ENCODE data around the gene PCDHB7. TPM values are rescaled to one million over a fixed set of nuclear protein-coding genes. Genes with fewer than 3 reads are reported as not detected.
"Not testable (repeated sequence)": the region's sequence is repeated elsewhere in the genome, so short reads cannot be mapped to it uniquely, and the experiment has no call there.

PCDHB7 gene
- total and polyA plus RNA-seq, 7 donors, result 0.08 to 0.59 (median 0.19) TPM

DNA sequence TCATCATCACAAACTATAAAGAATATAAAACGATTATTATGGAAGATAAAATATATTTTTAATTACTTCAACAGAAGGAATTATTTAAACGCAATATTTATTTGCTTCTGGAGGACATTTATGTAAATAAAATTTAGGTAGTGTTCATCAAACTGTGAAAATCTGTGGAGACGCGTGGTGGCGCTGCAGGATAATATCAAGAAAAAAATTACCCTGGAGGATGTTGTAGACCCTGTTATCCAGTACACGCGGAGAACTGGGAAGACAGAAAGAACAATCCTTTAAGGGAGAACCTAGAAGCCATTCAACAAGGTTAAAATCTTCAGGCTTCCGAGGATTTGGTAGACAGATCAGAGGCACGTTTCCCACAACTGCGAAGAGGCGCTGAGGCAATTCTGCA, 36.0 kb downstream of the PCDHB7 start, which contains the start of gene PCDHB12:
Gene PCDHB12, plus strand, starts transcription at position 242 of the 400 bp plus-strand sequence. CDS start 189 bp downstream, outside the sequence.
- WGBS, 3 donors, result 17 to 21% (median 18%) methylated on average over 11 of the region's 11 CpGs
- no peaks in the 10 kb centered on the region for H3K4me1 ChIP-seq
- peaks cover 0 to 34% (median 6%) of the 10 kb centered on the region in 3 donors for H3K27me3 ChIP-seq (ENCODE audit: insufficient read depth in 3 of 3, low read length in 2 of 3)
- no peak within 1 kb of the TSS for H3K27ac ChIP-seq
- H3K9me3 ChIP-seq, result peaks cover 3% of the 10 kb centered on the region
- H3K36me3 ChIP-seq (ENCODE audit: insufficient read depth in 1 of 2, low read depth in 1 of 2), result no peaks in the 10 kb centered on the region
- peak within 1 kb of the TSS; percentile 26 for H3K4me3 ChIP-seq
- intact Hi-C loops (cut with DNase I), result no loop called here
- ATAC-seq (no peak), DNase-seq (no peak)
- TF ChIP-seq, protein P1, sequence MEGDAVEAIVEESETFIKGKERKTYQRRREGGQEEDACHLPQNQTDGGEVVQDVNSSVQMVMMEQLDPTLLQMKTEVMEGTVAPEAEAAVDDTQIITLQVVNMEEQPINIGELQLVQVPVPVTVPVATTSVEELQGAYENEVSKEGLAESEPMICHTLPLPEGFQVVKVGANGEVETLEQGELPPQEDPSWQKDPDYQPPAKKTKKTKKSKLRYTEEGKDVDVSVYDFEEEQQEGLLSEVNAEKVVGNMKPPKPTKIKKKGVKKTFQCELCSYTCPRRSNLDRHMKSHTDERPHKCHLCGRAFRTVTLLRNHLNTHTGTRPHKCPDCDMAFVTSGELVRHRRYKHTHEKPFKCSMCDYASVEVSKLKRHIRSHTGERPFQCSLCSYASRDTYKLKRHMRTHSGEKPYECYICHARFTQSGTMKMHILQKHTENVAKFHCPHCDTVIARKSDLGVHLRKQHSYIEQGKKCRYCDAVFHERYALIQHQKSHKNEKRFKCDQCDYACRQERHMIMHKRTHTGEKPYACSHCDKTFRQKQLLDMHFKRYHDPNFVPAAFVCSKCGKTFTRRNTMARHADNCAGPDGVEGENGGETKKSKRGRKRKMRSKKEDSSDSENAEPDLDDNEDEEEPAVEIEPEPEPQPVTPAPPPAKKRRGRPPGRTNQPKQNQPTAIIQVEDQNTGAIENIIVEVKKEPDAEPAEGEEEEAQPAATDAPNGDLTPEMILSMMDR (IDR thresholded peaks at IDR 0.05), result peak; percentile 8

DNA sequence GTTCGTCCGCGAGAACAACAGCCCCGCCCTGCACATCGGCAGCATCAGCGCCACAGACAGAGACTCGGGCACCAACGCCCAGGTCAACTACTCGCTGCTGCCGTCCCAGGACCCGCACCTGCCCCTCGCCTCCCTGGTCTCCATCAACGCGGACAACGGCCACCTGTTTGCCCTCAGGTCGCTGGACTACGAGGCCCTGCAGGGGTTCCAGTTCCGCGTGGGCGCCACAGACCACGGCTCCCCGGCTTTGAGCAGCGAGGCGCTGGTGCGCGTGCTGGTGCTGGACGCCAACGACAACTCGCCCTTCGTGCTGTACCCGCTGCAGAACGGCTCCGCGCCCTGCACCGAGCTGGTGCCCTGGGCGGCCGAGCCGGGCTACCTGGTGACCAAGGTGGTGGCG, 37.8 kb downstream of the PCDHB7 start:
- H3K9me3 ChIP-seq; DNase-seq; intact Hi-C loops (cut with DNase I); ATAC-seq; H3K4me1 ChIP-seq; H3K36me3 ChIP-seq (ENCODE audit: insufficient read depth in 1 of 2, low read depth in 1 of 2); H3K27ac ChIP-seq; H3K4me3 ChIP-seq: not testable (repeated sequence)
- peaks cover 0 to 34% (median 6%) of the 10 kb centered on the region in 3 donors for H3K27me3 ChIP-seq (ENCODE audit: insufficient read depth in 3 of 3, low read length in 2 of 3)
- 31 to 37% (median 36%) methylated on average over 28 to 39 of the region's 39 CpGs for WGBS, 3 donors

DNA sequence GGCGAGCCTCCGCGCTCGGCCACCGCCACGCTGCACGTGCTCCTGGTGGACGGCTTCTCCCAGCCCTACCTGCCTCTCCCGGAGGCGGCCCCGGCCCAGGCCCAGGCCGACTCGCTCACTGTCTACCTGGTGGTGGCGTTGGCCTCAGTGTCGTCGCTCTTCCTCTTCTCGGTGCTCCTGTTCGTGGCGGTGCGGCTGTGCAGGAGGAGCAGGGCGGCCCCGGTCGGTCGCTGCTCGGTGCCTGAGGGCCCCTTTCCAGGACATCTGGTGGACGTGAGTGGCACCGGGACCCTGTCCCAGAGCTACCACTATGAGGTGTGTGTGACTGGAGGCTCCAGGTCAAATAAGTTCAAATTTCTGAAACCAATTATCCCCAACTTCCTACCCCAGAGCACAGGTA, 38.4 kb downstream of the PCDHB7 start:
- WGBS, 3 donors, result 28 to 36% (median 29%) methylated on average over 19 to 22 of the region's 27 CpGs
- ATAC-seq; H3K4me3 ChIP-seq; intact Hi-C loops (cut with DNase I); H3K4me1 ChIP-seq; H3K9me3 ChIP-seq; DNase-seq; H3K36me3 ChIP-seq (ENCODE audit: insufficient read depth in 1 of 2, low read depth in 1 of 2); H3K27ac ChIP-seq: not testable (repeated sequence)
- peaks cover 0 to 34% (median 6%) of the 10 kb centered on the region in 3 donors for H3K27me3 ChIP-seq (ENCODE audit: insufficient read depth in 3 of 3, low read length in 2 of 3)

DNA sequence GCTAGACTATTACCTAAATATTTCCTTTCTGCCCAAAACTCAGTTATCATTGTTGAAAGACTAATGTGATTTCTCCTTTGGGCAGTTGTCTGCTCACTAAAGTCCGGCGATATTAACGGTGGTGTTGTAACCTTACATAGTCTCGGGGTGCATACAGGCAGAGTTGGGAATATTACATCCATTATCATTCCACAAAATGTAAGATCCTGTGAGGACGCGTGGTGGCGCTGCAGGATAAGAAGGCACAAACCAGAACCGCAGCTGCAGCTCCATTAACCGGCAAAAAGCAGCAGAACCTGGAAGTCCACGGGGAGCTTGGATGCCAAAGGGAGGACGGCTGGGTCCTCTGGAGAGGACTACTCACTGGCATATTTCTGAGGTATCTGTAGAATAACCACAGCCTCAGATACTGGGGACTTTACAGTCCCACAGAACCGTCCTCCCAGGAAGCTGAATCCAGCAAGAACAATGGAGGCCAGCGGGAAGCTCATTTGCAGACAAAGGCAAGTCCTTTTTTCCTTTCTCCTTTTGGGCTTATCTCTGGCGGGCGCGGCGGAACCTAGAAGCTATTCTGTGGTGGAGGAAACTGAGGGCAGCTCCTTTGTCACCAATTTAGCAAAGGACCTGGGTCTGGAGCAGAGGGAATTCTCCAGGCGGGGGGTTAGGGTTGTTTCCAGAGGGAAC, 41.4 kb downstream of the PCDHB7 start, which contains the start of gene PCDHB13:
Gene PCDHB13, plus strand, starts transcription at position 264 of the 684 bp plus-strand sequence. Its CDS starts 205 bp downstream, at position 469.
- WGBS, 3 donors, result 9 to 13% (median 9%) methylated on average over 11 to 13 of the region's 18 CpGs
- intact Hi-C loops (cut with DNase I), result not testable (repeated sequence)

DNA sequence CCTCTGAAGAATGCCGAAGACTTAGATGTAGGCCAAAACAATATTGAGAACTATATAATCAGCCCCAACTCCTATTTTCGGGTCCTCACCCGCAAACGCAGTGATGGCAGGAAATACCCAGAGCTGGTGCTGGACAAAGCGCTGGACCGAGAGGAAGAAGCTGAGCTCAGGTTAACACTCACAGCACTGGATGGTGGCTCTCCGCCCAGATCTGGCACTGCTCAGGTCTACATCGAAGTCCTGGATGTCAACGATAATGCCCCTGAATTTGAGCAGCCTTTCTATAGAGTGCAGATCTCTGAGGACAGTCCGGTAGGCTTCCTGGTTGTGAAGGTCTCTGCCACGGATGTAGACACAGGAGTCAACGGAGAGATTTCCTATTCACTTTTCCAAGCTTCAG, 42.1 kb downstream of the PCDHB7 start:
- DNase-seq; H3K27ac ChIP-seq; H3K9me3 ChIP-seq; H3K4me1 ChIP-seq; H3K4me3 ChIP-seq; H3K36me3 ChIP-seq (ENCODE audit: insufficient read depth in 1 of 2, low read depth in 1 of 2); intact Hi-C loops (cut with DNase I); ATAC-seq: not testable (repeated sequence)
- WGBS, 3 donors, result 54 to 65% (median 56%) methylated on average over 10 of the region's 12 CpGs
- peaks cover 0 to 18% (median 2%) of the 10 kb centered on the region in 3 donors for H3K27me3 ChIP-seq (ENCODE audit: insufficient read depth in 3 of 3, low read length in 2 of 3)

More for the DNA sequence above, 41.4 kb downstream of the PCDHB7 start, which contains the start of gene PCDHB13:
- H3K36me3 ChIP-seq (ENCODE audit: insufficient read depth in 1 of 2, low read depth in 1 of 2); H3K4me1 ChIP-seq; H3K27ac ChIP-seq; H3K9me3 ChIP-seq: not testable (repeated sequence)
- ATAC-seq (peak in 2 of 4 donors; percentile 36 to 68), DNase-seq (peak in 1 of 2 donors; percentile 45)
- Histone ChIP-seq H3K4me3 (peak within 1 kb of the TSS; percentile 32), H3K27me3 (ENCODE audit: insufficient read depth in 3 of 3, low read length in 2 of 3) (peaks cover 0 to 20% (median 4%) of the 10 kb centered on the region in 3 donors)

DNA sequence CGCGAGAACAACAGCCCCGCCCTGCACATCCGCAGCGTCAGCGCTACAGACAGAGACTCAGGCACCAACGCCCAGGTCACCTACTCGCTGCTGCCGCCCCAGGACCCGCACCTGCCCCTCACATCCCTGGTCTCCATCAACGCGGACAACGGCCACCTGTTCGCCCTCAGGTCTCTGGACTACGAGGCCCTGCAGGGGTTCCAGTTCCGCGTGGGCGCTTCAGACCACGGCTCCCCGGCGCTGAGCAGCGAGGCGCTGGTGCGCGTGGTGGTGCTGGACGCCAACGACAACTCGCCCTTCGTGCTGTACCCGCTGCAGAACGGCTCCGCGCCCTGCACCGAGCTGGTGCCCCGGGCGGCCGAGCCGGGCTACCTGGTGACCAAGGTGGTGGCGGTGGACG, 43.1 kb downstream of the PCDHB7 start:
- intact Hi-C loops (cut with DNase I); H3K4me1 ChIP-seq; ATAC-seq; H3K36me3 ChIP-seq (ENCODE audit: insufficient read depth in 1 of 2, low read depth in 1 of 2); DNase-seq; H3K9me3 ChIP-seq; H3K27ac ChIP-seq; H3K4me3 ChIP-seq: not testable (repeated sequence)
- 32 to 40% (median 35%) methylated on average over 26 to 34 of the region's 40 CpGs for WGBS, 3 donors
- H3K27me3 ChIP-seq (ENCODE audit: insufficient read depth in 3 of 3, low read length in 2 of 3), result peaks cover 0 to 22% (median 0%) of the 10 kb centered on the region in 3 donors

DNA sequence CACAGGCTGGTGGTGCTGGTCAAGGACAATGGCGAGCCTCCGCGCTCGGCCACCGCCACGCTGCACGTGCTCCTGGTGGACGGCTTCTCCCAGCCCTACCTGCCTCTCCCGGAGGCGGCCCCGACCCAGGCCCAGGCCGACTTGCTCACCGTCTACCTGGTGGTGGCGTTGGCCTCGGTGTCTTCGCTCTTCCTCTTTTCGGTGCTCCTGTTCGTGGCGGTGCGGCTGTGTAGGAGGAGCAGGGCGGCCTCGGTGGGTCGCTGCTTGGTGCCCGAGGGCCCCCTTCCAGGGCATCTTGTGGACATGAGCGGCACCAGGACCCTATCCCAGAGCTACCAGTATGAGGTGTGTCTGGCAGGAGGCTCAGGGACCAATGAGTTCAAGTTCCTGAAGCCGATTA, 43.6 kb downstream of the PCDHB7 start:
- DNase-seq; intact Hi-C loops (cut with DNase I); ATAC-seq; H3K27ac ChIP-seq; H3K36me3 ChIP-seq (ENCODE audit: insufficient read depth in 1 of 2, low read depth in 1 of 2); H3K4me3 ChIP-seq; H3K4me1 ChIP-seq; H3K9me3 ChIP-seq: not testable (repeated sequence)
- WGBS, 3 donors, result 31 to 36% (median 34%) methylated on average over 8 to 19 of the region's 26 CpGs
- H3K27me3 ChIP-seq (ENCODE audit: insufficient read depth in 3 of 3, low read length in 2 of 3), result peaks cover 0 to 19% (median 0%) of the 10 kb centered on the region in 3 donors
